K562 (cell line): ENCODE results near the gene NUP133. TPM values are rescaled to one million over a fixed set of nuclear protein-coding genes. Genes with fewer than 3 reads are reported as not detected.

Experiments
- ATAC-seq: fragments of 200-7000 bp; cut with Tn5 transposase; 3 replicates; pipeline ENCODE4 v1.9.1; 2020; ENCODE audit warnings: moderate library complexity
- BruUV-seq: library from RNA; stranded (reverse); fragments of 400-500 nt; replicated peaks from 2 replicates; lab custom pipeline; 2021; lab: Mats Ljungman, UMichigan
- CTCF ChIA-PET: fragments of 300-600 bp; formaldehyde crosslinking; extraction: SDS; loops from one replicate; lab custom pipeline; 2021; ENCODE audit warnings: low intra/inter-chr PET ratio; lab: Yijun Ruan, JAX
- POLR2A ChIA-PET: fragments of 300-600, 350-650 bp; sonication (Branson Sonifier 250); formaldehyde crosslinking; extraction: SDS; loops from one replicate; lab custom pipeline; 2021; ENCODE audit warnings: antibody characterized with exemption, inconsistent platforms; lab: Yijun Ruan, JAX
- DNase-seq, 4 experiments: peaks; one replicate each; pipeline versions ENCODE4 v3.0.0 to v3.0.0-alpha.2; 2011 to 2018; ENCODE audit warnings: low spot score in 3 of 4, mixed read lengths in 3 of 4; ENCODE audit errors: extremely low read depth in 1 of 4
- FAIRE-seq: peaks from 2 replicates; lab custom pipeline; 2011; peaks lifted over from hg19 to GRCh38; lab: Jason Lieb, UNC
- H2AFZ ChIP-seq: 2 replicates; pipeline ENCODE4 v1.6.0; 2011; ENCODE audit warnings: low read depth, low read length, control low read depth, inconsistent platforms
- H3K27ac ChIP-seq: fragments of 200-600 bp; 3 replicates; pipeline ENCODE4 v1.8.0; 2011; ENCODE audit warnings: low read depth, mild to moderate bottlenecking, control low read depth, inconsistent platforms, low read length, moderate library complexity, mixed read lengths; ENCODE audit errors: extremely low read depth
- H3K27me3 ChIP-seq, 2 experiments: fragments of 300-600 bp in 1 of 2; 2 replicates in 1 of 2; 3 replicates in 1 of 2; pipeline versions ENCODE4 v1.6.0 to v1.8.0; 2011; ENCODE audit warnings: inconsistent platforms in 2 of 2, low read length in 2 of 2, mild to moderate bottlenecking in 1 of 2, mixed read lengths in 1 of 2, moderate library complexity in 1 of 2; ENCODE audit not compliant: control insufficient read depth in 2 of 2, insufficient read depth in 2 of 2
- H3K36me3 ChIP-seq: fragments of 300-600 bp; 3 replicates; pipeline ENCODE4 v1.8.0; 2011; ENCODE audit warnings: mild to moderate bottlenecking, low read length, inconsistent platforms; ENCODE audit not compliant: control insufficient read depth, insufficient read depth
- H3K4me1 ChIP-seq, 2 experiments: fragments of 200-600 bp in 1 of 2; replicated peaks in 1 of 2; 2 replicates in 1 of 2; 3 replicates in 1 of 2; pipeline versions ENCODE4 v1.5.1 to v1.8.0; 2011; ENCODE audit warnings: inconsistent platforms in 2 of 2, low read length in 2 of 2, mild to moderate bottlenecking in 1 of 2, mixed read lengths in 1 of 2, moderate library complexity in 1 of 2; ENCODE audit not compliant: control insufficient read depth in 2 of 2, insufficient read depth in 2 of 2
- H3K4me2 ChIP-seq: 2 replicates; pipeline ENCODE4 v1.6.1; 2011; ENCODE audit warnings: low read length, control low read depth, inconsistent platforms, mixed read lengths; ENCODE audit not compliant: insufficient read depth
- H3K4me3 ChIP-seq: fragments of 200-600 bp; sonication (generic), shearing (Covaris generic); 2 replicates; pipeline ENCODE4 v1.5.1; 2016; ENCODE audit warnings: control low read depth, inconsistent platforms
- H3K79me2 ChIP-seq: fragments of 200-600 bp; 3 replicates; pipeline ENCODE4 v1.8.0; 2011; ENCODE audit warnings: low read length, inconsistent platforms; ENCODE audit not compliant: control insufficient read depth, insufficient read depth
- H3K9ac ChIP-seq, 2 experiments: 2 replicates each; pipeline versions ENCODE4 v1.6.0 to v1.6.1; 2011; ENCODE audit warnings: low read depth in 2 of 2, low read length in 2 of 2, control low read depth in 1 of 2, inconsistent platforms in 1 of 2, mild to moderate bottlenecking in 1 of 2, mixed read lengths in 1 of 2; ENCODE audit not compliant: insufficient read depth in 1 of 2
- H3K9me1 ChIP-seq: one replicate; pipeline ENCODE4 v1.6.0; 2011; ENCODE audit warnings: inconsistent platforms, mild to moderate bottlenecking, low read length, moderate library complexity; ENCODE audit not compliant: control insufficient read depth, insufficient read depth
- H3K9me3 ChIP-seq: replicated peaks from 2 replicates; pipeline ENCODE4 v1.5.1; 2011; ENCODE audit warnings: low read depth, low read length, inconsistent platforms; ENCODE audit not compliant: control insufficient read depth, insufficient read depth
- H4K20me1 ChIP-seq: replicated peaks from 2 replicates; pipeline ENCODE4 v1.6.1; 2011; ENCODE audit warnings: low read length, inconsistent platforms, mixed read lengths; ENCODE audit not compliant: control insufficient read depth, insufficient read depth
- CBFA2T2 ChIP-seq: fragments of 450-650 bp; conservative IDR thresholded peaks from 2 replicates; pipeline ENCODE4 v1.6.1; 2017; ENCODE audit warnings: mild to moderate bottlenecking
- CBFA2T3 ChIP-seq: fragments of 450-650 bp; IDR thresholded peaks from 2 replicates; pipeline ENCODE4 v1.6.1; 2017
- DACH1 ChIP-seq: fragments of 450-650 bp; IDR thresholded peaks from 2 replicates; pipeline ENCODE4 v1.6.1; 2018; ENCODE audit not compliant: partially characterized antibody
- ERF ChIP-seq: fragments of 450-650 bp; formaldehyde crosslinking; IDR thresholded peaks from 2 replicates; pipeline ENCODE4 v1.4.0; 2020; ENCODE audit warnings: mild to moderate bottlenecking, mixed read lengths
- FOXP4 ChIP-seq: sonication (generic); formaldehyde crosslinking; IDR thresholded peaks from 2 replicates; pipeline ENCODE4 v1.8.0; 2022; ENCODE audit warnings: mild to moderate bottlenecking, missing genetic modification reagents, borderline replicate concordance
- HDAC2 ChIP-seq: fragments of 450-650 bp; IDR thresholded peaks from 2 replicates; pipeline ENCODE4 v1.6.1; 2016; ENCODE audit warnings: mild to moderate bottlenecking
- LCOR ChIP-seq: sonication (generic); formaldehyde crosslinking; IDR thresholded peaks from 2 replicates; pipeline ENCODE4 v1.8.0; 2022; ENCODE audit warnings: mild to moderate bottlenecking, missing genetic modification reagents
- MTA3 ChIP-seq: fragments of 450-650 bp; formaldehyde crosslinking; IDR thresholded peaks from 2 replicates; pipeline ENCODE4 v1.6.1; 2017; ENCODE audit warnings: mild to moderate bottlenecking, borderline replicate concordance
- NR2C1 ChIP-seq, 2 experiments: fragments of 450-650 bp; IDR thresholded peaks; 2 replicates each; pipeline ENCODE4 v1.6.1; 2017; ENCODE audit warnings: mild to moderate bottlenecking in 2 of 2, antibody characterized with exemption in 1 of 2, inconsistent platforms in 1 of 2, missing compliant biosample characterization in 1 of 2, missing genetic modification characterization in 1 of 2
- POU5F1 ChIP-seq: fragments of 150-350 bp; IDR thresholded peaks from 2 replicates; pipeline ENCODE4 v1.6.1; 2014; ENCODE audit warnings: borderline replicate concordance, low read length, low read depth, mild to moderate bottlenecking; ENCODE audit not compliant: partially characterized antibody
- RBM15 ChIP-seq: fragments of 200-400 bp; formaldehyde crosslinking; IDR thresholded peaks from 2 replicates; pipeline ENCODE4 v1.6.1; 2018; ENCODE audit warnings: mild to moderate bottlenecking, low read length, moderate library complexity; ENCODE audit not compliant: insufficient read depth
- SMARCA4 ChIP-seq: fragments of 450-650 bp; IDR thresholded peaks from 2 replicates; pipeline ENCODE4 v1.6.1; 2016
- TAL1 ChIP-seq: fragments of 450-650 bp; IDR thresholded peaks from 2 replicates; pipeline ENCODE4 v1.6.1; 2016; ENCODE audit warnings: mild to moderate bottlenecking
- TCF3 ChIP-seq: sonication (generic); formaldehyde crosslinking; IDR thresholded peaks from 2 replicates; pipeline ENCODE4 v1.4.0; 2020; ENCODE audit warnings: mild to moderate bottlenecking, missing genetic modification reagents
- TCF7 ChIP-seq: sonication (generic); IDR thresholded peaks from 2 replicates; pipeline ENCODE4 v1.6.1; 2016; ENCODE audit warnings: antibody characterized with exemption, borderline replicate concordance
- TEAD4 ChIP-seq, 2 experiments: sonication (generic) in 1 of 2; formaldehyde crosslinking in 1 of 2; IDR thresholded peaks; 2 replicates each; pipeline versions ENCODE4 v1.6.1 to v1.8.0; 2012 to 2022; ENCODE audit warnings: borderline replicate concordance in 1 of 2, inconsistent platforms in 1 of 2, low read length in 1 of 2, mild to moderate bottlenecking in 1 of 2, missing genetic modification reagents in 1 of 2
- ZBTB8A ChIP-seq: fragments of 450-650 bp; IDR thresholded peaks from 2 replicates; pipeline ENCODE4 v1.6.1; 2018; ENCODE audit warnings: mild to moderate bottlenecking, moderate library complexity; ENCODE audit not compliant: partially characterized antibody
- ZNF449 ChIP-seq: fragments of 250-450 bp; sonication (Bioruptor Pico); IDR thresholded peaks from 2 replicates; pipeline ENCODE4 v1.8.0; 2022; ENCODE audit warnings: moderate library complexity, mild to moderate bottlenecking, inconsistent platforms
- WGBS: fragments of 100-300 bp; shearing (Covaris generic); methylation state at CpG from one replicate; pipeline ENCODE4 v1.1.6; 2016; ENCODE audit warnings: low coverage, mixed read lengths; ENCODE audit not compliant: insufficient coverage; ENCODE audit errors: missing lambda C conversion rate; 5-methylcytosine and 5-hydroxymethylcytosine counted together
- in situ Hi-C: fragments of 300-500 bp; cut with MboI; formaldehyde crosslinking; loops from 4 replicates; pipeline ENCODE4 v1.15.0; 2018; ENCODE audit warnings: inconsistent platforms, mixed read lengths
- intact Hi-C: fragments of 100-400 bp; cut with micrococcal nuclease; formaldehyde crosslinking; loops from 2 replicates; pipeline ENCODE4 v1.14.2; 2022
- polyA plus RNA-seq, 8 experiments: library from polyadenylated mRNA; depleted of rRNA in 4 of 8; stranded (reverse) in 5 of 8; unstranded in 3 of 8; fragments of >200 nt; fragmentation: Nextera tagmentation in 2 of 8; fragmentation: Illumina TruSeq in 1 of 8; extraction: Ambion mirVana in 2 of 8; extraction: Trizol in 1 of 8; gene quantifications; 2 replicates each; pipeline versions ENCODE4 v1.2.1 to v1.2.3, GENCODE V29; 2011 to 2014; ENCODE audit warnings: inconsistent platforms in 1 of 8, missing spikeins in 1 of 8
- total RNA-seq, 7 experiments: library from RNA; depleted of rRNA in 6 of 7; stranded (reverse); fragments of >200 nt in 6 of 7; fragmentation: Illumina TruSeq in 2 of 7; extraction: Trizol in 2 of 7; gene quantifications; 2 replicates each; pipeline versions ENCODE4 v1.2.1 to v1.2.3, GENCODE V29; 2011 to 2021; ENCODE audit warnings: low replicate concordance in 1 of 7

The NUP133 gene
- total and polyA plus RNA-seq, 9 of the 15 experiments (the other 6 are each of a cell fraction or from before 2014, with no cell fraction given): 21.7 to 85.1 (median 61.3) TPM

GRCh38 chr1:229507502-229507901 is 639 bp downstream of the NUP133 start:
- TF ChIP-seq MTA3: no peak
- TF ChIP-seq LCOR (CRISPR knock-in tag): 0 out of 2 replicates have a peak, but pooled peaks have one; percentile 16
- TF ChIP-seq CBFA2T3: peak; percentile 54
- peak; percentile 26; the same call in 1 of the 2 replicates for TF ChIP-seq TCF3
- TF ChIP-seq CBFA2T2: peak; percentile 34
- peak; percentile 60; the same call in 1 of the 2 replicates for TF ChIP-seq TEAD4 (IDR thresholded peaks at IDR 0.05; ENCODE audit: low read length)
- no peak for TF ChIP-seq TEAD4 (CRISPR knock-in tag; IDR thresholded peaks at IDR 0.05; ENCODE audit: borderline replicate concordance)
- TF ChIP-seq ZNF449 (CRISPR knock-in tag): no peak
- no peak for TF ChIP-seq DACH1
- no peak for TF ChIP-seq FOXP4 (CRISPR knock-in tag)
- peak; percentile 35; the same call in 1 of the 2 replicates for TF ChIP-seq NR2C1 (IDR thresholded peaks at IDR 0.05)
- no peak for TF ChIP-seq NR2C1 (tag; IDR thresholded peaks at IDR 0.05)
- 0 out of 2 replicates have a peak, but pooled peaks have one; percentile 16 for TF ChIP-seq HDAC2
- TF ChIP-seq SMARCA4: peak; percentile 6; the same call in 1 of the 2 replicates
- no peak for TF ChIP-seq ERF (CRISPR knock-in tag)
- TF ChIP-seq POU5F1: no peak
- TF ChIP-seq RBM15: no peak
- TF ChIP-seq TCF7: no peak
- TF ChIP-seq TAL1: peak; percentile 26; the same call in 1 of the 2 replicates
- no peak for TF ChIP-seq ZBTB8A
- Histone ChIP-seq H3K4me3 (peak overlapping the region; percentile 96), H3K27ac (peak overlapping the region; percentile 97), H4K20me1 (no peaks in the 10 kb centered on the region), H3K9me1 (no peaks in the 10 kb centered on the region), H3K9ac (peak overlapping the region; percentile 95 to 97), H3K9me3 (no peaks in the 10 kb centered on the region), H3K4me1 (peaks cover 6 to 14% of the 10 kb centered on the region in 2 experiments; a peak in 3 of 5 replicates), H3K4me2 (peak overlapping the region; percentile 99), H2AFZ (peak overlapping the region; percentile 93), H3K36me3 (peaks cover 15% of the 10 kb centered on the region; the same call in 2 of the 3 replicates), H3K27me3 (no peaks in the 10 kb centered on the region), H3K79me2 (peaks cover 29% of the 10 kb centered on the region)
- 2% methylated on average over 5 of the region's 5 CpGs for WGBS
- no peak for FAIRE-seq
- peak; percentile 1 for ATAC-seq
- ChIA-PET CTCF (interaction anchor here (0.6 kb wide), 1 partner anchor 205 kb away, joined by 3 read pairs; no protein-coding TSS in a partner anchor), POLR2A (interaction anchor here (0.7 to 6.0 kb wide), 11 partner anchors 12 to 227 kb away, joined by 3 to 45 read pairs (median 8); partner anchors contain the start of gene ABCB10)
- BruUV-seq: TSS peak; percentile 46
- intact Hi-C loops (loop anchor here (5.0 kb wide), 2 partner anchors 165 to 235 kb away; partner anchors contain the start of genes CCSAP and RAB4A), in situ Hi-C loops (no loop called here)
- no peak for DNase-seq
